Peyer's patch (tissue), 4 donors: ENCODE measurements around the gene FHOD3. TPM values are rescaled to one million over a fixed set of nuclear protein-coding genes. Genes with fewer than 3 reads are reported as not detected.

Experiments
- DNase-seq, 3 donors: peaks; one replicate each; pipeline ENCODE4 v3.0.0-alpha.2; 2017 to 2019
- H3K27ac ChIP-seq, 4 donors: fragments of 200-600 bp; sonication (generic); one replicate each; pipeline ENCODE4 v1.5.1; 2016 to 2019
- H3K27me3 ChIP-seq, 2 donors: fragments of 200-600 bp; sonication (generic); one replicate each; pipeline ENCODE4 v1.5.1; 2019
- H3K36me3 ChIP-seq, 3 donors: fragments of 200-600 bp; sonication (generic); one replicate each; pipeline ENCODE4 v1.5.1; 2016 to 2019
- H3K4me1 ChIP-seq, 4 donors: fragments of 200-600 bp; sonication (generic); one replicate each; pipeline ENCODE4 v1.5.1; 2016 to 2019
- H3K4me3 ChIP-seq, 4 donors: fragments of 200-600 bp; sonication (generic); 1 replicate in 3 of 4; 2 replicates in 1 of 4; pipeline ENCODE4 v1.5.1; 2016 to 2019; ENCODE audit warnings: mild to moderate bottlenecking in 1 of 4
- H3K9me3 ChIP-seq, 4 donors: fragments of 200-600 bp; sonication (generic); one replicate each; pipeline ENCODE4 v1.5.1; 2016 to 2019; ENCODE audit warnings: mild to moderate bottlenecking in 1 of 4
- POLR2A ChIP-seq, 2 donors: fragments of 450-650 bp; IDR thresholded peaks; one replicate each; pipeline ENCODE4 v1.5.1; 2017; ENCODE audit warnings: antibody characterized with exemption in 2 of 2, mild to moderate bottlenecking in 2 of 2, moderate library complexity in 2 of 2
- total RNA-seq, 4 donors: library from RNA; depleted of rRNA; stranded (reverse); fragments of >200 nt; gene quantifications; one replicate each; pipeline ENCODE4 v1.1.0, GENCODE V29; 2016
- TF ChIP-seq, protein P1 (sequence below), 6 experiments: fragments of 450-650 bp in 4 of 6; fragments of 200-600 bp in 2 of 6; sonication (generic) in 1 of 6; IDR thresholded peaks; one replicate each; pipeline ENCODE4 v1.5.1; 2017 to 2019; ENCODE audit warnings: antibody characterized with exemption in 6 of 6, mild to moderate bottlenecking in 3 of 6, moderate library complexity in 1 of 6

FHOD3 gene
- total RNA-seq, 4 donors from 2014 or later: 0.53 to 10.7 (median 4.6) TPM

DNA sequence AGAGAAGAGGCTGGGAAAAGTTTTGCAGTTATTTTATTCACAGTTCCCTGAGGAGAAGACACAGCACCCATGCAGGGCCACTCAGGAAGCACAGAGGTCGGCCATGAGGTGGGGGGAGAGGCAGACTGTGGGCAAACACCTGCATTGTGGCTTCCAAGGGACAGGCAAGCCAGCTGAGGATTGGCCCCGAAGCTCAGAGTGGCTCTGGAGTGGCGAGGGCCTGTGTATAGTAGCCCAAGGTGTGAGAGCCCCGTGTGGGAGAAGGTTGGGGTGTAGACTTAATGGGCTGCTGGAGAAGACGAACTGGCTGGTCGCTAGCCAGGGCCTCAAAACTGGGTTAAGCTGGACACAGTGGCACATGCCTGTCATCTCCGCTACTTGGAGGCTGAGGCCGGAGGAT is 218.7 kb downstream of the FHOD3 start:
- DNase-seq: no peak
- Histone ChIP-seq H3K27ac (no peak overlapping the region), H3K4me3 (no peak overlapping the region), H3K27me3 (no peaks in the 10 kb centered on the region), H3K9me3 (no peaks in the 10 kb centered on the region), H3K36me3 (no peaks in the 10 kb centered on the region), H3K4me1 (no peaks in the 10 kb centered on the region)
- no peak for TF ChIP-seq POLR2A (IDR thresholded peaks at IDR 0.05)
- TF ChIP-seq, protein P1, sequence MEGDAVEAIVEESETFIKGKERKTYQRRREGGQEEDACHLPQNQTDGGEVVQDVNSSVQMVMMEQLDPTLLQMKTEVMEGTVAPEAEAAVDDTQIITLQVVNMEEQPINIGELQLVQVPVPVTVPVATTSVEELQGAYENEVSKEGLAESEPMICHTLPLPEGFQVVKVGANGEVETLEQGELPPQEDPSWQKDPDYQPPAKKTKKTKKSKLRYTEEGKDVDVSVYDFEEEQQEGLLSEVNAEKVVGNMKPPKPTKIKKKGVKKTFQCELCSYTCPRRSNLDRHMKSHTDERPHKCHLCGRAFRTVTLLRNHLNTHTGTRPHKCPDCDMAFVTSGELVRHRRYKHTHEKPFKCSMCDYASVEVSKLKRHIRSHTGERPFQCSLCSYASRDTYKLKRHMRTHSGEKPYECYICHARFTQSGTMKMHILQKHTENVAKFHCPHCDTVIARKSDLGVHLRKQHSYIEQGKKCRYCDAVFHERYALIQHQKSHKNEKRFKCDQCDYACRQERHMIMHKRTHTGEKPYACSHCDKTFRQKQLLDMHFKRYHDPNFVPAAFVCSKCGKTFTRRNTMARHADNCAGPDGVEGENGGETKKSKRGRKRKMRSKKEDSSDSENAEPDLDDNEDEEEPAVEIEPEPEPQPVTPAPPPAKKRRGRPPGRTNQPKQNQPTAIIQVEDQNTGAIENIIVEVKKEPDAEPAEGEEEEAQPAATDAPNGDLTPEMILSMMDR (IDR thresholded peaks at IDR 0.05): no peak

DNA sequence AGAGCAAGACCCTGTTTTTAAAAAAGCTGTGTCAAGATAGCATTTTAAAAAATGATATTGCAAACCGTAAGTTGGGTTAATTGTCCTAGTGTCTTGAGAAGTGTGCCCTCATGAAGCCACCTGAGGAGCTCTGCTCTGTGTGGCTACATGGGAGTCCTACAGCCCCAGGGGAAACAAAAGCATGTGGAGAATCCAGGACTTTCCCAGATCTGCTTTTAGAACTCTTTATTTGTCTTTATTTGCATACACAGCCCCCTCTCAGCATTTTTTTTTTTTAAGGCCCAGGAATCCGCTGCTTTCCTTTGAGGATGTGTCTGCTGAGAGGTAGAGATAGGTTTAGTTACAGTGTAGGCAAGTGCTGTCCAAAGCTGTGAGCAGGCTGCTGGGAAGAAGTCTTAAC is 219.2 kb downstream of the FHOD3 start:
- DNase-seq: no peak
- Histone ChIP-seq H3K27me3 (no peaks in the 10 kb centered on the region), H3K36me3 (no peaks in the 10 kb centered on the region), H3K4me1 (no peaks in the 10 kb centered on the region), H3K4me3 (no peak overlapping the region), H3K27ac (no peak overlapping the region), H3K9me3 (no peaks in the 10 kb centered on the region)
- TF ChIP-seq, protein P1 (IDR thresholded peaks at IDR 0.05): no peak
- no peak for TF ChIP-seq POLR2A (IDR thresholded peaks at IDR 0.05)

GRCh38 chr18:36518839-36519238 is 221.3 kb downstream of the FHOD3 start:
- no peak for DNase-seq
- H3K36me3 ChIP-seq: no peaks in the 10 kb centered on the region
- no peaks in the 10 kb centered on the region for H3K9me3 ChIP-seq
- H3K27ac ChIP-seq: no peak overlapping the region
- no peak overlapping the region for H3K4me3 ChIP-seq
- no peaks in the 10 kb centered on the region for H3K27me3 ChIP-seq
- no peak for TF ChIP-seq POLR2A (IDR thresholded peaks at IDR 0.05)
- TF ChIP-seq, protein P1 (IDR thresholded peaks at IDR 0.05): no peak
- H3K4me1 ChIP-seq: no peaks in the 10 kb centered on the region

DNA sequence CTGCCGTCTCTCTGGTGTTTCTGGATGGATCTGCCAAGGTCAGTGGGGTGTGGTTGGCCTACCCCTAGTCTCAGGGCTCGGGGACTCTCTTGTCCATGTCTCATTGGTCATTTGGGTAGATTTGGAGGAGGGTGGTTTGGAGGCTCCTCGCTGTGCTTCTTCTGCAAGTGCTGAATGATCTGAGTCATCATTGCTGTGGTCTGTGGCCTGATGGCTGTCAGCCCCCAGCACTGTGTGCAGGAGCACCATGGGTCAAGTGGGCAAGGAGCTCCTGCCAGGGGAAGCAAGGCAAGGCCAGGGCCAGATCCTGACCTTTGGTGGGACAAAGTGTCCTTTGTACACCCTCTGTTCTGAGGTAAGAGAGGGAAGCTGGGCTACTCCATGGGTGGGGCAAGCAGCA is 221.8 kb downstream of the FHOD3 start:
- Histone ChIP-seq H3K9me3 (no peaks in the 10 kb centered on the region), H3K36me3 (no peaks in the 10 kb centered on the region), H3K27me3 (no peaks in the 10 kb centered on the region), H3K27ac (no peak overlapping the region), H3K4me3 (no peak overlapping the region), H3K4me1 (no peaks in the 10 kb centered on the region)
- no peak for DNase-seq
- TF ChIP-seq, protein P1 (IDR thresholded peaks at IDR 0.05): no peak
- no peak for TF ChIP-seq POLR2A (IDR thresholded peaks at IDR 0.05)

DNA sequence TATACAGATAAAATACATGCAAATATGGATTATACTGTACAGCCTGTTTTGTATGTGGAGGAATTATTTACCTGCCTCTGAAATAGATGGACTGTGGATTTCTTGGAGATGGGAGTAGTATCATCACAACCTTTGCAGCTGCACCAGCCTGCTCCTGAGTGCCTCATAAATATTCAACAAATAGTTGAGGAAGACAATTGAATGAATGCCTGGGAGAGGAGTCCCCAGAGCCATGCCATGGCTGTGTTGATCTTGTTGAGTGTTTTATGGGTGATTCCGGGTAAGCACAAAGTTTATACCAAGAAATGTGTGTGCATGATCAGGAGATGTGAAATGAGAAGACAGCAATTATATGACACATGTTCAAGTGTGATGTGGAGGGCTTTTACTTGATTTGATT is 225.0 kb downstream of the FHOD3 start:
- Histone ChIP-seq H3K4me1 (no peaks in the 10 kb centered on the region), H3K4me3 (no peak overlapping the region), H3K27me3 (no peaks in the 10 kb centered on the region), H3K9me3 (no peaks in the 10 kb centered on the region), H3K27ac (no peak overlapping the region), H3K36me3 (no peaks in the 10 kb centered on the region)
- DNase-seq: no peak
- no peak for TF ChIP-seq POLR2A (IDR thresholded peaks at IDR 0.05)
- TF ChIP-seq, protein P1 (IDR thresholded peaks at IDR 0.05): no peak

GRCh38 chr18:36525913-36526312 is 228.4 kb downstream of the FHOD3 start:
- Histone ChIP-seq H3K9me3 (no peaks in the 10 kb centered on the region), H3K4me1 (no peaks in the 10 kb centered on the region), H3K27me3 (no peaks in the 10 kb centered on the region), H3K36me3 (no peaks in the 10 kb centered on the region), H3K4me3 (no peak overlapping the region), H3K27ac (no peak overlapping the region)
- no peak for DNase-seq
- no peak for TF ChIP-seq POLR2A (IDR thresholded peaks at IDR 0.05)
- TF ChIP-seq, protein P1 (IDR thresholded peaks at IDR 0.05): no peak
